DMS53 (cell line): ENCODE results near the gene SH3PXD2A.
"Not testable (repeated sequence)": the region's sequence is repeated elsewhere in the genome, so short reads cannot be mapped to it uniquely, and the experiment has no call there.

Experiments
- DNase-seq: peaks from one replicate; lab custom pipeline; 2025; lab: John Stamatoyannopoulos, UW

SH3PXD2A gene

DNA sequence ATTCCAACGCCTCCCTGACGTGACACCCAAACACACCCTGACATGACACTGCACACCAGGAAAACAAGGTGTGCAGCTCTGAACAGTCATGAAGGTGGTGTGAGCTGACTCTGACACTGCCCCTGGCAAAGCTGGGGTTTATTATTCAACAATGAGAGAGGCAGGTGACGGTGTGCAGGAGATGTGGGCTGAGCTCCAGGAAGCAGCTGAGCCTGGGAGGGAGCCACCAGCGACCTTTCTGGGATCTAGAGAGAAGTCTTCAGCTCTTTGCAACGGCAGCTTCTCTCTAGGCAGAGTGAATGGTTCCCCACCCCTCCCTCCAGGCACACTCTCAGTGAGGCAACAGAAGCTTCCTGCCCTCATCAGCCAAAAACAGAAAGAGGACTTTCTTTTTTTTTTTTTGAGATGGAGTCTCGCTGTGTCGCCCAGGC lies 65.6 kb downstream of the SH3PXD2A start:
- DNase-seq, result peak; percentile 60

DNA sequence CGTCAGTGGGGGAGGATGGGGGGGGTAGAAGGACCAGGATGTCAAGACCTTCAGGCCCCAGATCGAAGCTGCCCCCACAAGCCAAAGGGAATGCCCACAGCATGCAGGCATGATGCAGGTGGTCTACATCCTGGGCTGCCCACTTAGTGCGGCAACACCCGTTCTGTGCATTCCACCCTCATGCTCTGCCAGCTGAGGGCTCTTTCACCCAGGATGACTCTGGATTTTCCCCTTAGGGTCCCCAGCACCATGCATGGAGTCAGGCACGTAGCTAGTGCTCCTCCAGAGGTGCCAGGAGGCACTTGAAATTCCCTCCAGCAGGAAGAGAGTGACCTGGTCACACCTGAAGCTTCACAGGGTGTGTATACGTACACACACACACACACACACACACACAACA lies 66.2 kb downstream of the SH3PXD2A start:
- peak; percentile 37 for DNase-seq

DNA sequence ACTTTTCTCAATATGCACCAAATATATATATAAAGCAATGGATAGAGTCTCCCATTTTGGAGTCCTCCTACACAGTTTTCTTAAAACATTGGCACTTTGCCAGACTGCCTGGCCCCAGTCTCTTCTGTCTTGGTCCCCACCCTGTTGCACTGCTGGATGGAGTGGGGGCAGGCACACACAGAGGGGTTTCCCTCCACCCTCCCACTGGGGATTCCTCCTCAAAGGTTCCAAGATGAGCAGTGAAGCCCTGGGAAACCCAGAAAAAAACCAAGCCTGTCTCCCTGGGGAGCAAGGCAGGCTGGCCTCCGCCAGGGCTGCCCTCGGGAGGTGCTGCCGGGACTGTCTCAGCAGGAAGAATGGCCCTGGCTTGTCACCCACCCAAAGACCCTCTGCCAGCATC lies 68.0 kb downstream of the SH3PXD2A start:
- DNase-seq, result no peak

DNA sequence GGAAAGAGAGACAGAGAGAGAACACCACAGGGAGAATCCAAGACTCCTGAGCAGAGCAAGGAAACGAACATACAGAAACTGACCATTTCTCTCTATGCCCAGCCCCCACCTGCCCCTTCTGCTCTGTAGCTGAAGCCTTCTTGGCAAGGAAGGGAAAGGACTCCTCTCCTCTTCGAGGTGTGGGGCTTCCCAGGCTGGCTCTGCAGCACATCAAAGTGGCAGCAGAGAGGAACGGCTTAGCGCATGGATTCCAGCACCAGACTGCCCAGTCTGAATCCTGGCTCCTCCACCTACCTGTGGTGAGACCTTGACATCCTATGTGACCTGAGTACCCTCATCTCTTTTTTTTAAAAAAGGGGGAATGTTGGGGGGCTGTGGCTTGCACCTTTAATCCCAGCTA lies 69.4 kb downstream of the SH3PXD2A start:
- peak; percentile 18 for DNase-seq

DNA sequence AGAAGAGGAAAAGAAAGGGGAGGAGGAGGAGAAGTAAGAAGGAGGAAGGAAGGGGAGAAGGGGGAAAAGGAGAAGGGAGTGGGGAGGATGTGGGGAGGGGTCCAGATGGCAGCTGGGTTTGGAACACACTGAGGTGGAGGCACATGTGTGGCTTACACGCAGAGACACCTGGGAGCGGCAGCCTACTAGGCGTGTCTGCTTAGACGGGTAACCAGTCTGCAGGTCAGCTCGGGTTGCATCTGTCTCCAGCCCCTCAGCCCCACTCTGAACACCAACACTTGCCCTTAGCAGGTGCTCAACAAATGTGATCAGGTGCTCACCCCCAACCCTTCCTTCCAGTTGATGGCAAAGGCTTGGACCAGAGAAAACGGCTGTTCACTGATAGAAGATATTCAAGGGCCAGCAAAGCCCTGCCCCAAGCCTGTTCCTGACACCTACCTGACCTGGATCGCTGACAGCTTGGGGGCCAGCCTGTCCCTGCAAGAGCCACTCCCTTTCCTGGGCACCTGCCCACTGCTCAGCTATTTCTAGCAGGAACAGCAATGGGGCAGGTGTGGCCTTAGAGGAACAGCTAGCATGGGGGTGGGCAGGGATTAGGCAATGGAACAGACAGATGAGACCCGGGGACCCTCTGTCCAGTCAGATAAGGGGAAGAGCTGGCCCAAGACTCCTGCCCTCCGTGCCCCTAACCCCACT lies 70.5 kb downstream of the SH3PXD2A start:
- peak; percentile 28 for DNase-seq

DNA sequence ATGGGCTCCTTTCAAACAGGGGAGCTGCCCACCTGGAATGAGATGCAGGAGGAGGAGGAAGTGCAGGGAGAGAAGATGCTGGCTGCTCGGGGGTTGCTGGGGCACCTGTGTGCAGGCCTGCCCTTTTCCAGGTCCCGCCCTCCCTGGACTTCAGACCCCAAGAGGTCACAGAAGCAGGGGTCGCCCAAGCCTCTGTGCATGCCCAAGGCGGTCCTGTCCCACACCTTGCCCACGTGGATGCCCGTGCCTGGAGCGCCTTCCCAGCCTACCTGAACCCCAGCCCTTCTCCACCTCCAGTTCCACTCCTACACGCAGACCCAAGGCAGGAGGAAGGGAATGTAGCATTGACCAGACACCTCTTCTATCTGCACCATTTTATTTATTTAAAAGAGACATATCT lies 71.3 kb downstream of the SH3PXD2A start:
- no peak for DNase-seq

DNA sequence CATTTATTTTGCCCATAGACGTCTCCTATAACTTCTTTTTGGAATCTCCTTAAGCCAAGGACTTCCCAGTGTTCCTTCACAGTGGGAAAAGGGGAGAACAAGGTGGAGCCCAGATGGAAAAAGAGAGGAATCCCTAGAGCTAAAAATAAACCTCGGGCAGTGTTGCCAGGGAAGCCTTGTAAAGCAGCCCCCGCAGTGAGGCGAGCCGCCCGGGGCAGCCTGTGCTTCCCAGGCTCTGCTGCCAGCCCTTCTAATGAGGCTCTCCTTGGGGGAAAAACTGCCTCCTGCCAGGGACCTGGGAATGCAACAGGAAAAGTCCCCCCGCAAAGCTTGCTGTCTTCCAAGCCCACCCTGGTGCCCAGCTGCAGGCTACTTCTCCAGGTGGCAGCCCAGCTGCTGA lies 71.7 kb downstream of the SH3PXD2A start:
- DNase-seq, result no peak

DNA sequence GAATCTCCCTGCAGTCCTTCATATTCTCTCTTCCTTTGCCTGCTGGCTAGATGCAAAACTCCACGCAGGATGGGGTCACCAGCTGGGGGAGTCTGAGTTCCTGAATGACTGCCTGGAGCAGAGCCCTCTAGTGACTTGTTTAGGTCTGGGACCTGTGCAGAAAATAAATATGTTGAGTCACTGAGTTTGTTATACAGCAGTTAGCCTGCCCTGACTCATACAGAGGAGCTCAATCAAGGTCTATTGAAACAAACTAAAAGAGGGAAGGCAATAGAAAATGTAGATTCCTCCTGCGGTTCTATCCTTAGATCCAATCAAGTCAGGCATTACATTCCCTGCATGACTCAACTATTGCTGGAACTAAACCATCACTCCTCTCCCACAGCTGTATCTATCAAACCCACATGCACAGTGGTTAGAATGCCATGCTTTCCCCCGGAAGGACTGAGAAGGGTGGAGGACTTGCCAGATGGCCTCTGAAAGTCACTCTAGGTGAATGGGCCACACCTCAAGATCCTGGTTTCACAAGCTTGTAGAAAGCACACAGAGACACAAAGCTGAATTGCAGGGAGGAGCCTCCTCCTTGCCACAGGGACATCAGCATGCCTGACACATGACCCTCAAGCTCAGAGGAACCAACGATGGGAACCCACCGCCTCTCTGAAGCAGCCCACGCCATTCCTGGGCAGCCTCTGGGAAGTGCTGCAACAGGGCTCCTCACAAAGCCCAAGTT lies 73.9 kb downstream of the SH3PXD2A start:
- DNase-seq, result peak; percentile 59

DNA sequence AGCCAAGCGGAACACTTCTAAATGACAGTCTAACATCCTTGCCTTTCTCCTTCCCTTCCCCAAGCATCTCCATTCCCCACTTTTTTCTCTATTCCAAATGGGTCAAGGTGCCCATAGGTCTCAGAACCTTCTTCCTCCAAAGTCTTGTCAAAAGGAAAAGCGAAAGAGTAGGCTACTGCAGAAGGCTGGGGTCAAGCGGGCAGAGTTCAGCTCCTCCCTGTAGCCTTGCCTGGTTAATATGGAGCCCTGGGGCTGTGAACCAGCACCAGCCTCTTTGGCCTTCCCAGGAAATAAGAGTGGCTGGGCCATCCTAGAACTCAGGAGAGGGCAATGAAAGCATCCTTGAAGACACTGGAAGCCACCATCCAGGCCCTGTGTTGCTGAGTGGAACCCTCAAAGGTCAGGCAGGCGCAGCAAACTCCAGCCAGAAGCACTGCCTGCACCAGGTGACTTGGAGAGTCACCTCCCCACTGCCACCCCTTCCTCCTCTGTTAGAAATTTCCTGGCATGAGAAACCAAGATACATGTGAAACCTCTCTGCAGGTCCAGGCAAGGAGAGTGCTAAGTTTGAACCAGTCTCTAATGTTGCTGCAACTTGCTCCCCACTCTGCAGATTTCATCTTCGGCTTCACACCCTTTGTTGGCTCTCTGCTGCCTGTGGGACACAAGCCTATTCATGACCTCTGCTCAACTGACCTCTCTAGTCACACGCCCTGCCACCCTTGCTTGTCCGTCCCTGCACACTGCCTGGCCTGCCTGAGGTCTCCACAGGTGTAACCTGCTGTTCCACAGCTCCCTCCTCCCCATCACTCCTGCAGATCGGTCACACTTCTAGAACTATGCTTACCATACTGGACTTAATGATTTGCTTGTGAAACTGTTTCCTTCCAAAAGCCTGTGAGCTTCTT lies 74.9 kb downstream of the SH3PXD2A start:
- DNase-seq, result no peak

DNA sequence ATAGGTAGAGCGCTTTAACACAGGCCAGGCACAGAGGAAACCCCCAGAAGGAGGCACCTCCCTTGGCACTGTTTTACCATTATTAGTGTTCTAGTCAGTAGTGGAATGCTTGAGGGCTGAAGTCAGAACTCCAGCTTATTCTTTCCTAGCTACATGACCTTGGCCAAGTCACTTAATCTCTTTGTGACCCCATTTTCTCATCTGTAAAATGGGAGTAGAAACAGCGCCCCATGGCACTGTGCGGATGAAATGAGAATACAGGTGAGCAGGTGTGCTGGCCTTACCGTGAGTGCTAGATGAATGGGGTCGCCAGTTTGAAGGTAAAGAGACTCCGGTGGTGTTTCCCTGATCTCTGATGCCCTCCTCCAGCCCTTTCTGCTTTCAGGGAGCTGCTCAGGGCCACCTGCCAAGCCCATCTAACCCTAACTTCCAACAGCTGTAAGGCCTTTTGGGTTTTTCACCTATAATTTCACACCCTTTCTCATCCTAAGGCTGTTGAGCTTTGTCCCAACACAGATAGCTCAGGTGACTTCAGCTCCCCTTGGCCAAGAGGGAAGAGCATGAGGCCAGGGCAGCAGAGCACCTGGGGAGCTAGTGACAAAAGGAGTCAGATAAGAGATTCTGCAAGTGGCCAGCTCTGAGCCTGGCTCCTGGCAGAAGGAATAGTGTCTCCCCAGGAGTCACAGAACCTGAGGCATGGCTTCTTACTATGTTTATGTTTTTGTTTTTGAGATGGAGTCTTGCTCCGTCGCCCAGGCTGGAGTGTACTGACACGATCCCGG lies 76.8 kb downstream of the SH3PXD2A start:
- no peak for DNase-seq

DNA sequence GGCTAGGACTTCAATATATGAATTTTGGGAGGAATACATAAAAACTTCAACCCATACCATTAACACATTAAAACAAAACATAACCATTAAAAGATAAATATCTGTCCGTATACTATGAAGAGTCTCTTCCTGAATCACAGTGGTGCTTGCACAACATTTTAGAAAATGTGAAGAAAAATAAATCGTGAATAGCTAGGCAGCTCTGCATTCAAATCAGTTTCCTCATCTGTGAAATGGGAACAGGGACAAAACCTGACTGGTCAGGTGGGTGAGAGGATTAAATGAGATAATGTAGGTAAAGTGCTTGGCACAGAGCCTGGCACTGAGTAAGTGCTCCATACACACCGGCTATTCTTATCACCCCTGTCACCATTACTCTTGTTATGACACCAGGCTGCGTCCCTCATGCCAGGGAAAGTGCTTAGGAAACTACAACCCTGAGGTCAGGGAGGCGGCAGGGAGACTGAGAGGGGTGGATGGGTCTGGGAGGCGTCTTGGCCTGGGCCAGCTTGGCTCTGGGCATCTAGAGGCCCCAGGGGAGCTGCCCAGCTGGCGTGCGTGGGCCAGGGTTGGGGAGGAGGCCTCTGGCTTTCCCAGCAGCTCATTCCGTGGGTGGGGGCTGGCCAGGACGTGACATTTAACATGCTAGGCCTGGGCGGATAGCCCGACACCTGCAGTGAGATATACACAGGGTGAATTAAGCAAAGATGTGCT lies 78.3 kb downstream of the SH3PXD2A start:
- no peak for DNase-seq

DNA sequence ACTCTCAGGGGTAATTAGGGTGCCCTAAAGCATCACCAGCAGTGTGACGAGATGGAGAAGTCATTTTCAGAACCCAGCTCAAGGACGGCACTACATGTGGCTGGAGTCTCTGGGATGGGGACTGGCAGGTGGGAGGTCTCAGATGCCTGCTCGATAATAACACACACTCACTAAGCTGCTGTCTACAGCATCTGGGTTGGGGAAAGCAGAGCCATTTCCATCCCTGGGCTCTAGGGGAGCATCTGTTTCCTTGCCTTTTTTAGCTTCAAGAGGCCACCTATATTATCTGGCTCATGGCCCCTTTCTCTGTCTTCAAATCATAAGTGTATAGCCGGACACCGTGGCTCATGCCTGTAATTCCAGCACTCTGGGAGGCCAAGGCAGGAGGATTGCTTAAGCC lies 79.6 kb downstream of the SH3PXD2A start:
- no peak for DNase-seq

DNA sequence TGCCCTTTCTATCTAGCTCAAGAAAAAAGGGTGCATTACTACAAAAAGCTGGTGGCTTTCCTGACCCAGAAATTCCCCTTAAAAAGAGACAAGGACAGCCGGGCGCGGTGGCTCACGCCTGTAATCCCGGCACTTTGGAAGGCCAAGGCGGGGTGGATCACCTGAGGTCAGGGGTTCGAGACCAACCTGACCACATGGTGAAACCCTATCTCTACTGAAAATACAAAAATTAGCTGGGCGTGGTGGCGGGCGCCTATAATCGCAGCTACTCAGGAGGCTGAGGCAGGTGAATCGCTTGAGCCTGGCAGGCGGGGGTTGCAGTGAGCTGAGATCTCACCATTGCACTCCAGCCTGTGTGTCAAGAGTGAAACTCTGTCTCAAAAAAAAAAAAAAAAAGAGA lies 82.5 kb downstream of the SH3PXD2A start:
- not testable (repeated sequence) for DNase-seq

DNA sequence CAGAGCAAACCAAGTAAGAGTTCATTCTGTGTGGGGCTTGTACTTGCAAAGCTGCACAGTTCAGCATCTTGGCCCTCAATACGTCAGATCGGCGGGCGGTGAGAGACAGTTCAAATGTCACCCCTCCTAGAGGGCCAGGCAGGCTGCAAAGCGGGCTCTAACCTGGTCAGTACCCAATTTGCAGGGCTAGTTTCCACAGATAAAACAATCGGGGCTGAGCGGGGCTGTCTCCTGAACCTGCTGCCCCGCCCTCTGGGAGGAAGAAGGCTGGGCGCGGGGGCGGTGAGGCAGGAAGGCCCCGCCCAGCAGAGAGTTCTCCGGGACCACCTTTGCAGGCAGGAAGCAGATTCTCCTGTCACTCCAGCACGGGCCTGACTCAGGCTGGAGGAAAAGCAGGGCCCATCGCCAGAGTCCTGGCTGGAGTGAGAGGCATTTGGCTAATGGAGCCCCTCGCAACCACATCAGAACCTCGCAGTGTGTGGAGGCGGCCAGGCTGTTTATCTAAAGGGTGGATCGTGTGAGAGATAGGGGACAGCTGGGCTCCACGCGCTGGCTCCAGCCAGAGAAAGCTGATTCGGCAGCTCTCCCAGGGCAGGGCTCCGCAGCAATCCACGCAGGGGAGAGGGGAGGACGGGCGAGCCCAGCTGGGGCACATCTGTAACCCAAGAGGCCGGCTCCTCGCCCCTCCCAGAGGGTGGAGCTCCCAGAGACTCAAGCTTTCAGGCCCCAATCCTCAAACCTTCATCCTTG lies 83.1 kb downstream of the SH3PXD2A start:
- DNase-seq, result no peak

DNA sequence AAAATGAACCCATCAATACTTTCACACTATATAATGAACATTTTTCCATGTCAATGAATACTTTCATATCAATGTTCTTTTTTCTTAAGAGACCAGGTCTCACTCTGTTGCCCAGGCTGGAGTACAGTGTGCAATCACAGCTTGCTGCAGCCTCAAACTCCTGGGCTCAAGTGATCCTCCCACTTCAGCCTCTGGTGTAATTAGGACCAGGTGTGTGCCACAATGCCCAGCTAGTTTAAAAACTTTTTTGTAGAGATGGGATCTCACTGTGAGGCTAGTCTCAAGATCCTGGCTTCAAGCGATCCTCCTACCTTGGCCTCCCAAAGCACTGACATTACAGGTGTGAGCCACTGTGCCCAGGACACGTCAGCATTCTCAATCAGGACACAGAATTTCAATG lies 85.2 kb downstream of the SH3PXD2A start:
- DNase-seq, result no peak

DNA sequence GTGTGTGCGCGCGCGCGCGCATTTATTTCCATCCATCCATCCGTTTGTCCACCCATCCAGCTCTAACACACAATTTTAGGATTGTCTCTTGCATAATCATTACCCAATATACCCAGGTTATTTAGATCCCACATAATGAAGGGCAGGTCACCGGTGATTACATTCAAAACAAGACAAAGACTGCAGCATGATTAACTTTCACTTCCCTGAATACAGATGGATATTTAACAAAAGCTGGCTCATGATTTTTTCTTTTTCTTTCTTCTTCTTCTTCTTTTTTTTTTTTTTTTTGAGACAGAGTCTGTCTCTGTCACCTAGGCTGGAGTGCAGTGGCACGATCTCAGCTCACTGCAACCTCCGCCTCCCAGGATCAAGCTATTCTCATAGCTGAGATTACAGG lies 86.2 kb downstream of the SH3PXD2A start:
- no peak for DNase-seq

DNA sequence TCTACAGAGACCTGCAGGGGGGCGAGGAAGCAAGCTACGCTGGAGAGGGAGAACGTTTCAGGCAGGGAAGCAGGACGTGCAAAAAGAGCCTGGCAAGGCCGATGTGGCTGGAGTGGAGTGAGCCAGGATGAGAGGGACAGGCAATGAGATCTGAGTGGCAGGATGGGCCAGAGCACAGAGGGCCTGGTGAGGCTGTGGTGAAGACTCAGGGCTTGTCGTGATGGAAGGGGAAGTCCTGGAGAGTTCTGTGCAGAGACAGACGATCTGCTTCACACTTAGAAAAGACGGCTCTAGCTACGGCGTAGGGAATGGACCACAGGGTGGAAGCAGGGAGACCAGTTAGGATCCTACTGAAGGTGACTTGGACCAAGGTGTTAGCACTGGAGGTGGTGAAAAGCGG lies 87.0 kb downstream of the SH3PXD2A start:
- no peak for DNase-seq

DNA sequence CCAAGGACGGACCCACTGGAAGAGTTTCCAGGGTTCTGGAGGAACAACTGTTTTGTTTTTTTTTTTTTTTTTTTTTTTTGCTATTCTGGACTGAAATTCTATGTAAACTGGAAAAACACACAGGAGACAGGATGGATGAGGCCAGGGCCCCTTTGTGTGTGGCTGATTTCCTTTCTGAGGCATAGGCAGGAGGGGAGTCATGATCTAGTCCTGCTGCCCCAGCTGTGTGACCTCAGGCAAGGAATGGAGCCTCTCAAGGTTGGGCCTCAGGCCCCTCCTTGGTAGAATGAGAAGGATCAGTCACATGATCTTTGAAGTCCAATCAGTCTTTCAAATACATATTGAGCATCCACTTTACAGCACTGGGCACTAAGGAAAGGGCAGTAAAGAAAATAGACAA lies 87.6 kb downstream of the SH3PXD2A start:
- DNase-seq, result no peak

DNA sequence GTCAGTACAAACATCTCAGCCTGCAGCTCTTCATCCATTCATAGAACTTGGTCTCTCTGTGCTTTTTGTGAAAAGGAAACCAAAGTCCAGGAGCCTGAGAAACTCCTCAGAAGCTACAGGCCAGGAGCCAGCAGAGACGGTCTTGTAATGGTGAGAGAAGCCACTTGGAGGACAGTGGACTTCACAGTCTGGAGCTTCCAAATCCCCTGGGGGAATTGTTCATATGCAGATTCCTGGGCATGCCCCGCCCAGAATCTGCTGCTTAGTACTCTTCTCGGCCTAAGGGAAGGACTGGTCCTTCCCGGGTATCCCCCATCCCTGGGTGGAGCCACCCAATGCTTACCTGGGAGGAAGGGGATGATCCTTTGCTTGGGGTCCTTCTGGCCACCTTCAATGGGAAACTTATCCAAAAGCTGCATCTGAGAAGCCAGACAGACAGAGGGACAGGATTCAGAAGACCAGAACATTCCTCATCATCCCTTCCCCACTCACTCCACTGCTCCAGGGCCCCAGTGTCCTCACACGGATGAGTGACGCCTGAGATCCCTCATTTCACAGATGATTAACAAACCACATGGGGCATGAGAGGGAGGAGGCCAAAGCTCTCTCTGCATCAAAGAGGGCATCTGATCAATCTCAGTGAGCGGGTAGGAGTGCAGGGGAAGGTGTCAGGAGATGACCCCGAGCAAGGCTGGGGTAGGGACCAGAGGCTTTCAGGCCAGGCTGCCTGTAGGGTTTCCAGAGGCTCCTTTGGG lies 88.4 kb downstream of the SH3PXD2A start:
- DNase-seq, result peak; percentile 61

DNA sequence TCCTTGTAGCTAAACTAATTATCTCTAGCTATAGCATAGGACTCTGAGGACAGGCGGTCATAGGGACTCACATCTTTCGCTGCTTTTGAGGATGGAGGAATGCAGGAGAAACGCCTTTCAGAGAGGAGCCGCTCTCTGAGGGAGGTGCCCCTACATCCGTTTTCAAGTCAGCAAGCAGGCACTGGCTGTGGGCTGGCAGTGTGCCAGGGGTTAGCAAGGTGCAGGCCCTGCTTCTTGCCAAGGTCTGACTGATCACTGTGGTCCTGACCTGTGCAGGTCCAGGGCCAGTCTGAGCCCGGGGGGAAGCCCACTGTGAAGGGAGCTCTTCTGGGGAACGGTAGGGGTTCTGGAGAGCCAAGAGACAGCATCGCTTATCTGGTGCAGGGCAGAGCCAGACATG lies 89.4 kb downstream of the SH3PXD2A start:
- DNase-seq, result peak; percentile 39
